ENCODE data around the gene GALNS.

DNA sequence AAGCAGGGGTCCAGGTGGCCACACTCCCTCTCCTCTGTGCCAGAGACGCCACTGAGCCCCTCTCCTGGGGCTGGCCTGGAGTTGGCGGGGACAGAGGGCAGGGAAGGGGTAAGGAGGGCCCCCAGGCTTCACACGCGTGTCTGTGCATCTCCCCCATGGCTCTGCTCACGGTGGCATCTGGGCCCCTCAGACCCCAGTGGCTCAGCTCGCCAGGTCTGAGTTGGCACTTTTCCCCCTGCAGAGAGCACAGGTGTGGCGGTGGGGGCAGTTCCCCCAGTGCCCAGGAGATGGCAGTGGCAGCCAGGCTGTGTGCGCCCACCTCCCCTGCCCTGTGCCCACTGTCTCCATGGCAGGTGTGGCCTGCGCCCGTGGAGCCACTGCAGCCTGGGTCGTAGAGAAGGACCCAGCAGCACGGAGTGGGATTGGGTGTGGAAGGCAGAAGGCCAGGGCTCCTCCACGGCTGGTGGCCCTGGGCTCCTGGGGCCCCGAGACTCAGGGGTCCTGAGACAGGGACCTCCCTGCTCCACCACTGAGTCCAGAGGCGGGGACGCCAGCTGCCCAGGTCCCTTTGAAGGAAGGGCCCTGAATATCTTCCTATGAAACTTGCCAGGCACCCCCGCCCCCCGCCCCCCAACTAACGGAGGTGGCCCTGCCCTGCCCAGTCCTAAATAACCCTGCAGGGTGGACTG is 40.7 kb downstream of the GALNS start:
- no peak for TF ChIP-seq EZH2 (IDR thresholded peaks at IDR 0.05; ENCODE audit: borderline replicate concordance, low read depth, low read length, severe bottlenecking)
- TF ChIP-seq, protein P1, sequence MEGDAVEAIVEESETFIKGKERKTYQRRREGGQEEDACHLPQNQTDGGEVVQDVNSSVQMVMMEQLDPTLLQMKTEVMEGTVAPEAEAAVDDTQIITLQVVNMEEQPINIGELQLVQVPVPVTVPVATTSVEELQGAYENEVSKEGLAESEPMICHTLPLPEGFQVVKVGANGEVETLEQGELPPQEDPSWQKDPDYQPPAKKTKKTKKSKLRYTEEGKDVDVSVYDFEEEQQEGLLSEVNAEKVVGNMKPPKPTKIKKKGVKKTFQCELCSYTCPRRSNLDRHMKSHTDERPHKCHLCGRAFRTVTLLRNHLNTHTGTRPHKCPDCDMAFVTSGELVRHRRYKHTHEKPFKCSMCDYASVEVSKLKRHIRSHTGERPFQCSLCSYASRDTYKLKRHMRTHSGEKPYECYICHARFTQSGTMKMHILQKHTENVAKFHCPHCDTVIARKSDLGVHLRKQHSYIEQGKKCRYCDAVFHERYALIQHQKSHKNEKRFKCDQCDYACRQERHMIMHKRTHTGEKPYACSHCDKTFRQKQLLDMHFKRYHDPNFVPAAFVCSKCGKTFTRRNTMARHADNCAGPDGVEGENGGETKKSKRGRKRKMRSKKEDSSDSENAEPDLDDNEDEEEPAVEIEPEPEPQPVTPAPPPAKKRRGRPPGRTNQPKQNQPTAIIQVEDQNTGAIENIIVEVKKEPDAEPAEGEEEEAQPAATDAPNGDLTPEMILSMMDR (IDR thresholded peaks at IDR 0.05; ENCODE audit: borderline replicate concordance, extremely low read depth, low read length, poor library complexity, severe bottlenecking) = peak; percentile 98

Data from DND-41 (cell line).